SU-DHL-6 (cell line): ENCODE measurements around the gene CHD6.

ENCODE experiments used
- EZH2phosphoT487 ChIP-seq: fragments of 200-600 bp; sonication (generic), shearing (Covaris generic); conservative IDR thresholded peaks from 2 replicates; pipeline ENCODE4 v1.6.1; 2018; ENCODE audit warnings: mild to moderate bottlenecking, antibody characterized with exemption, low read length, moderate library complexity, mixed read lengths
- TF ChIP-seq, protein P1 (sequence below): fragments of 200-600 bp; sonication (generic); IDR thresholded peaks from one replicate; pipeline ENCODE4 v1.5.1; 2017; ENCODE audit warnings: antibody characterized with exemption, mild to moderate bottlenecking, low read length, moderate library complexity; ENCODE audit not compliant: insufficient read depth, poor library complexity, severe bottlenecking

DNA sequence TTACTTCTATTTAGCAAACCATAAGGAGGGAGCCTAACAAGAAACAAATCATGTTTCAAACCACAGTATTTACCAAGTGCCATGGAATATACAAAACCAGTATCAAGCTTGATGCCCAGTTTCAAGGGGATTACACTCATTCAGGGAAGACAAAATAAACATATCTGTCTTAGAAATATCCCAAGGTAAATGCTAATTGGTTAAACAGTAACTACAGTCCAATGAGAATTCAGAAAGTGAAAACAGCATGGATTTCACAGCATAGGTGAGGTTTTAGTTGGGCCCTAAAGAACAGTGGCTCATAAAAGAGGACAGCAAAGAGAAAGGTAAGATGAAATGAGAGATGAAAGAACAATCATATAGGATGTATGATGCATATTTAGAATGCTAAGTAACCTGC is 110.3 kb downstream of the CHD6 start:
- TF ChIP-seq, protein P1, sequence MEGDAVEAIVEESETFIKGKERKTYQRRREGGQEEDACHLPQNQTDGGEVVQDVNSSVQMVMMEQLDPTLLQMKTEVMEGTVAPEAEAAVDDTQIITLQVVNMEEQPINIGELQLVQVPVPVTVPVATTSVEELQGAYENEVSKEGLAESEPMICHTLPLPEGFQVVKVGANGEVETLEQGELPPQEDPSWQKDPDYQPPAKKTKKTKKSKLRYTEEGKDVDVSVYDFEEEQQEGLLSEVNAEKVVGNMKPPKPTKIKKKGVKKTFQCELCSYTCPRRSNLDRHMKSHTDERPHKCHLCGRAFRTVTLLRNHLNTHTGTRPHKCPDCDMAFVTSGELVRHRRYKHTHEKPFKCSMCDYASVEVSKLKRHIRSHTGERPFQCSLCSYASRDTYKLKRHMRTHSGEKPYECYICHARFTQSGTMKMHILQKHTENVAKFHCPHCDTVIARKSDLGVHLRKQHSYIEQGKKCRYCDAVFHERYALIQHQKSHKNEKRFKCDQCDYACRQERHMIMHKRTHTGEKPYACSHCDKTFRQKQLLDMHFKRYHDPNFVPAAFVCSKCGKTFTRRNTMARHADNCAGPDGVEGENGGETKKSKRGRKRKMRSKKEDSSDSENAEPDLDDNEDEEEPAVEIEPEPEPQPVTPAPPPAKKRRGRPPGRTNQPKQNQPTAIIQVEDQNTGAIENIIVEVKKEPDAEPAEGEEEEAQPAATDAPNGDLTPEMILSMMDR, result no peak
- TF ChIP-seq EZH2phosphoT487, result no peak
